Endodermal cell (in vitro differentiated cells): ENCODE data around the gene ZYX. TPM values are rescaled to one million over a fixed set of nuclear protein-coding genes. Genes with fewer than 3 reads are reported as not detected.

ENCODE experiments used
- DNase-seq: peaks from one replicate; pipeline ENCODE4 v3.0.0-alpha.2; 2017
- H3K27ac ChIP-seq: 2 replicates; pipeline ENCODE4 v1.5.1; 2013; ENCODE audit warnings: mild to moderate bottlenecking, low read depth, low read length, moderate library complexity
- H3K27me3 ChIP-seq: 2 replicates; pipeline ENCODE4 v1.6.1; 2013; ENCODE audit warnings: mild to moderate bottlenecking, low read length, moderate library complexity; ENCODE audit not compliant: insufficient read depth, control insufficient read depth, poor library complexity, severe bottlenecking
- H3K36me3 ChIP-seq: 2 replicates; pipeline ENCODE4 v1.7.0; 2013; ENCODE audit warnings: mild to moderate bottlenecking, low read length, moderate library complexity; ENCODE audit not compliant: control insufficient read depth, insufficient read depth
- H3K4me1 ChIP-seq: one replicate; pipeline ENCODE4 v1.7.0; 2013; ENCODE audit warnings: low read length; ENCODE audit not compliant: control insufficient read depth, insufficient read depth
- H3K4me3 ChIP-seq: 2 replicates; pipeline ENCODE4 v1.5.1; 2013; ENCODE audit warnings: mild to moderate bottlenecking, low read length, moderate library complexity
- H3K9ac ChIP-seq: 2 replicates; pipeline ENCODE4 v1.6.1; 2013; ENCODE audit warnings: mild to moderate bottlenecking, low read length, moderate library complexity; ENCODE audit not compliant: poor library complexity, severe bottlenecking; ENCODE audit errors: extremely low read depth
- H3K9me3 ChIP-seq: 2 replicates; pipeline ENCODE4 v1.6.1; 2013; ENCODE audit warnings: mild to moderate bottlenecking, low read length, moderate library complexity; ENCODE audit not compliant: control insufficient read depth
- H3K27ac Mint-ChIP-seq: 2 replicates; pipeline ENCODE4 v1.8.0; 2020; ENCODE audit warnings: mixed read lengths
- H3K27me3 Mint-ChIP-seq: 2 replicates; pipeline ENCODE4 v1.8.0; 2021; ENCODE audit warnings: mild to moderate bottlenecking, mixed read lengths; ENCODE audit not compliant: insufficient read depth
- H3K36me3 Mint-ChIP-seq: 2 replicates; pipeline ENCODE4 v1.8.0; 2020; ENCODE audit warnings: low read depth, mixed read lengths
- H3K4me1 Mint-ChIP-seq: 2 replicates; pipeline ENCODE4 v1.8.0; 2020; ENCODE audit warnings: mixed read lengths
- H3K4me3 Mint-ChIP-seq: 2 replicates; pipeline ENCODE4 v1.8.0; 2020; ENCODE audit warnings: mild to moderate bottlenecking, moderate library complexity, mixed read lengths
- H3K9me3 Mint-ChIP-seq: 2 replicates; pipeline ENCODE4 v1.8.0; 2020; ENCODE audit warnings: mild to moderate bottlenecking, mixed read lengths
- CTCF ChIP-seq: fragments of 200-600 bp; sonication (generic); conservative IDR thresholded peaks from 2 replicates; pipeline ENCODE4 v1.5.0; 2021; ENCODE audit warnings: antibody characterized with exemption, mild to moderate bottlenecking
- WGBS, 2 experiments: methylation state at CpG; one replicate each; pipeline versions ENCODE4 v1.1.5 to v1.1.7; 2013; ENCODE audit warnings: missing lambda C conversion rate in 2 of 2, mixed read lengths in 1 of 2; ENCODE audit not compliant: insufficient coverage in 1 of 2, insufficient read length in 1 of 2; 5-methylcytosine and 5-hydroxymethylcytosine counted together
- total RNA-seq, 2 donors: library from RNA; stranded (reverse); fragmentation: NEBNext Ultra II Directional in 1 of 2; extraction: Animal tissue kit (Norgen Biotek cat#: 25700) in 1 of 2; gene quantifications; 2 replicates in 1 of 2; 3 replicates in 1 of 2; pipeline ENCODE4 v1.2.1, GENCODE V29; 2021

Gene ZYX
- total RNA-seq, 2 donors from 2014 or later, result 127 to 161 TPM

- H3K4me1 Mint-ChIP-seq, result peaks cover 5% of the 10 kb centered on the region
- no peaks in the 10 kb centered on the region for H3K27me3 Mint-ChIP-seq
- H3K9me3 ChIP-seq, result no peaks in the 10 kb centered on the region
- peak; percentile 61 for TF ChIP-seq CTCF
- H3K36me3 Mint-ChIP-seq, result peaks cover 43% of the 10 kb centered on the region
- H3K9ac ChIP-seq, result no peak overlapping the region
- no peak overlapping the region for H3K4me3 ChIP-seq
- H3K4me1 ChIP-seq, result peaks cover 10% of the 10 kb centered on the region
- WGBS, 2 experiments, result 93 to 94% methylated on average over 13 to 23 of the region's 23 CpGs
- H3K27ac ChIP-seq, result no peak overlapping the region
- no peaks in the 10 kb centered on the region for H3K27me3 ChIP-seq
- H3K27ac Mint-ChIP-seq, result peak overlapping the region; percentile 81
- H3K4me3 Mint-ChIP-seq, result no peak overlapping the region
- peaks cover 90% of the 10 kb centered on the region for H3K36me3 ChIP-seq
- DNase-seq, result peak; percentile 72
- no peaks in the 10 kb centered on the region for H3K9me3 Mint-ChIP-seq
Observed at GRCh38 chr7:143387156-143387975, 6.2 kb downstream of the ZYX start.

- DNase-seq, result no peak
- H3K9me3 Mint-ChIP-seq, result no peaks in the 10 kb centered on the region
- no peaks in the 10 kb centered on the region for H3K4me1 Mint-ChIP-seq
- H3K9me3 ChIP-seq, result no peaks in the 10 kb centered on the region
- no peak overlapping the region for H3K4me3 ChIP-seq
- H3K36me3 ChIP-seq, result peaks cover 86% of the 10 kb centered on the region
- TF ChIP-seq CTCF, result no peak
- WGBS, 2 experiments, result 91 to 100% methylated on average over 5 to 10 of the region's 10 CpGs
- no peaks in the 10 kb centered on the region for H3K27me3 Mint-ChIP-seq
- H3K36me3 Mint-ChIP-seq, result peaks cover 44% of the 10 kb centered on the region
- H3K27ac Mint-ChIP-seq, result peak overlapping the region; percentile 81
- H3K27ac ChIP-seq, result no peak overlapping the region
- H3K4me1 ChIP-seq, result peaks cover 8% of the 10 kb centered on the region
- H3K4me3 Mint-ChIP-seq, result no peak overlapping the region
- H3K27me3 ChIP-seq, result no peaks in the 10 kb centered on the region
- H3K9ac ChIP-seq, result no peak overlapping the region
Observed at GRCh38 chr7:143388051-143388450, 6.9 kb downstream of the ZYX start.

DNA sequence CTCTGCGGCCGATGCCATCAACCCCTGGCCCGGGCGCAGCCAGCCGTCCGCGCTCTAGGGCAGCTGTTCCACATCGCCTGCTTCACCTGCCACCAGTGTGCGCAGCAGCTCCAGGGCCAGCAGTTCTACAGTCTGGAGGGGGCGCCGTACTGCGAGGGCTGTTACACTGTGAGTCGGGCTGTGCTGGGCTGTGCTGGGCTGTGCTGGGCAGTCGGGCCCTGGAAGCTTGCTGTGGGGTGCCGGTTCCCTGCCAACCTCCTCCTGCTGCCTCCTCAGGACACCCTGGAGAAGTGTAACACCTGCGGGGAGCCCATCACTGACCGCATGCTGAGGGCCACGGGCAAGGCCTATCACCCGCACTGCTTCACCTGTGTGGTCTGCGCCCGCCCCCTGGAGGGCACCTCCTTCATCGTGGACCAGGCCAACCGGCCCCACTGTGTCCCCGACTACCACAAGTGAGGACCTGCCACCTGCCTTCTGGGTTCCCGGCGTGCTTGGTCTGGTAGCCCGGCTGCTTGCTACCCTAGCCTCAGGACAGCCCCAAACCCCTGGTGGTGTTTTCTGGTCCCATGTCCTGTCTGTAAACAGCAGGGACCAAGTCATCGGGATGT lies 7.5 kb downstream of the ZYX start:
- no peak overlapping the region for H3K27ac ChIP-seq
- peaks cover 86% of the 10 kb centered on the region for H3K36me3 ChIP-seq
- Mint-ChIP-seq H3K9me3 (no peaks in the 10 kb centered on the region), H3K27ac (no peak overlapping the region), H3K27me3 (no peaks in the 10 kb centered on the region), H3K36me3 (peaks cover 47% of the 10 kb centered on the region), H3K4me1 (no peaks in the 10 kb centered on the region), H3K4me3 (no peak overlapping the region)
- H3K4me1 ChIP-seq, result peaks cover 5% of the 10 kb centered on the region
- peak; percentile 12 for TF ChIP-seq CTCF
- WGBS, 2 experiments, result 96 to 97% methylated on average over 22 to 28 of the region's 28 CpGs
- DNase-seq, result peak; percentile 79
- no peak overlapping the region for H3K9ac ChIP-seq
- H3K9me3 ChIP-seq, result no peaks in the 10 kb centered on the region
- no peak overlapping the region for H3K4me3 ChIP-seq
- H3K27me3 ChIP-seq, result no peaks in the 10 kb centered on the region
